Activated B cell treated with CpG ODN at 0.5 μM for 24 hours (primary cell): ENCODE measurements around the gene DAZAP1. TPM values are rescaled to one million over a fixed set of nuclear protein-coding genes. Genes with fewer than 3 reads are reported as not detected.

ENCODE experiments used
- ATAC-seq: fragments of 200-7000 bp; cut with Tn5 transposase; one replicate; pipeline ENCODE4 v1.10.0; 2021; ENCODE audit warnings: low read depth, mild to moderate bottlenecking, moderate library complexity
- CTCF ChIA-PET: fragments of 350-600 bp; sonication (Branson Sonifier 250); formaldehyde crosslinking; loops from one replicate; lab custom pipeline; 2021; ENCODE audit warnings: antibody characterized with exemption; lab: Charles Lee
- POLR2A ChIA-PET: fragments of 350-600 bp; sonication (Branson Sonifier 250); formaldehyde crosslinking; loops from one replicate; lab custom pipeline; 2021; ENCODE audit warnings: antibody characterized with exemption; lab: Charles Lee
- DNase-seq: peaks from one replicate; pipeline ENCODE4 v3.0.0; 2022
- H3K27ac Mint-ChIP-seq: one replicate; pipeline ENCODE4 v1.8.0; 2020; ENCODE audit warnings: mixed read lengths
- H3K27me3 Mint-ChIP-seq: one replicate; pipeline ENCODE4 v1.8.0; 2021; ENCODE audit warnings: mixed read lengths
- H3K36me3 Mint-ChIP-seq: one replicate; pipeline ENCODE4 v1.8.0; 2021; ENCODE audit warnings: low read depth, mixed read lengths
- H3K4me1 Mint-ChIP-seq: one replicate; pipeline ENCODE4 v1.8.0; 2021; ENCODE audit warnings: mixed read lengths
- H3K4me3 Mint-ChIP-seq: one replicate; pipeline ENCODE4 v1.8.0; 2020; ENCODE audit warnings: mild to moderate bottlenecking, mixed read lengths
- H3K9me3 Mint-ChIP-seq: one replicate; pipeline ENCODE4 v1.8.0; 2020; ENCODE audit warnings: mixed read lengths
- CTCF ChIP-seq: fragments of 200-600 bp; IDR thresholded peaks from one replicate; pipeline ENCODE4 v1.8.0; 2022; ENCODE audit warnings: antibody characterized with exemption, mild to moderate bottlenecking
- intact Hi-C: fragments of 100-400 bp; cut with micrococcal nuclease; formaldehyde crosslinking; loops from one replicate; pipeline ENCODE4 v1.15.1; 2024
- total RNA-seq: library from RNA; stranded (reverse); gene quantifications from 2 replicates; pipeline ENCODE4 v1.2.3, GENCODE V29; 2022

Gene DAZAP1
- total RNA-seq, 1 donor from 2014 or later = 195 TPM

- Mint-ChIP-seq H3K4me3 (no peak overlapping the region), H3K9me3 (no peaks in the 10 kb centered on the region), H3K4me1 (peaks cover 11% of the 10 kb centered on the region), H3K36me3 (peaks cover 41% of the 10 kb centered on the region), H3K27ac (no peak overlapping the region), H3K27me3 (no peaks in the 10 kb centered on the region)
- ATAC-seq (no peak), DNase-seq (no peak)
- CTCF ChIA-PET = no interaction called here
- TF ChIP-seq CTCF = no peak
- intact Hi-C loops = no loop called here
- POLR2A ChIA-PET = no interaction called here
These were observed 18.1 kb upstream of the DAZAP1 start for GRCh38 chr19:1389033-1389940.

GRCh38 chr19:1390890-1391423 is 16.4 kb upstream of the DAZAP1 start:
- ATAC-seq = no peak
- Mint-ChIP-seq H3K27me3 (no peaks in the 10 kb centered on the region), H3K36me3 (peaks cover 44% of the 10 kb centered on the region), H3K9me3 (no peaks in the 10 kb centered on the region), H3K4me1 (peaks cover 5% of the 10 kb centered on the region), H3K4me3 (no peak overlapping the region), H3K27ac (no peak overlapping the region)
- POLR2A ChIA-PET = no interaction called here
- no peak for DNase-seq
- CTCF ChIA-PET = no interaction called here
- intact Hi-C loops = no loop called here
- TF ChIP-seq CTCF = no peak

- ATAC-seq = no peak
- no peaks in the 10 kb centered on the region for H3K4me1 Mint-ChIP-seq
- ChIA-PET CTCF (no interaction called here), POLR2A (no interaction called here)
- H3K27me3 Mint-ChIP-seq = no peaks in the 10 kb centered on the region
- H3K4me3 Mint-ChIP-seq = no peak overlapping the region
- no peak overlapping the region for H3K27ac Mint-ChIP-seq
- intact Hi-C loops = no loop called here
- no peak for DNase-seq
- TF ChIP-seq CTCF = no peak
- H3K36me3 Mint-ChIP-seq = peaks cover 40% of the 10 kb centered on the region
- H3K9me3 Mint-ChIP-seq = no peaks in the 10 kb centered on the region
These were observed 15.0 kb upstream of the DAZAP1 start for GRCh38 chr19:1392407-1392806.

- no peaks in the 10 kb centered on the region for H3K27me3 Mint-ChIP-seq
- POLR2A ChIA-PET = interaction anchor here (0.6 kb wide), 1 partner anchor 16 kb away, joined by 12 read pairs; no protein-coding TSS in a partner anchor
- H3K27ac Mint-ChIP-seq = no peak overlapping the region
- H3K4me1 Mint-ChIP-seq = no peaks in the 10 kb centered on the region
- DNase-seq (no peak), ATAC-seq (no peak)
- CTCF ChIA-PET = no interaction called here
- no peak overlapping the region for H3K4me3 Mint-ChIP-seq
- intact Hi-C loops = no loop called here
- no peak for TF ChIP-seq CTCF
- H3K36me3 Mint-ChIP-seq = peaks cover 40% of the 10 kb centered on the region
- no peaks in the 10 kb centered on the region for H3K9me3 Mint-ChIP-seq
These were observed 14.4 kb upstream of the DAZAP1 start for GRCh38 chr19:1392939-1393530.

GRCh38 chr19:1393841-1394240 is 13.5 kb upstream of the DAZAP1 start:
- no peak overlapping the region for H3K4me3 Mint-ChIP-seq
- no peak for TF ChIP-seq CTCF
- ChIA-PET POLR2A (interaction anchor here (0.6 kb wide), 2 partner anchors 15 to 71 kb away, joined by 5 to 12 read pairs; no protein-coding TSS in a partner anchor), CTCF (no interaction called here)
- DNase-seq = no peak
- no peaks in the 10 kb centered on the region for H3K27me3 Mint-ChIP-seq
- no peak for ATAC-seq
- no peak overlapping the region for H3K27ac Mint-ChIP-seq
- H3K36me3 Mint-ChIP-seq = peaks cover 35% of the 10 kb centered on the region
- H3K9me3 Mint-ChIP-seq = no peaks in the 10 kb centered on the region
- intact Hi-C loops = no loop called here
- H3K4me1 Mint-ChIP-seq = no peaks in the 10 kb centered on the region
